ENCODE measurements around the gene ELOVL2.

ELOVL2 gene

DNA sequence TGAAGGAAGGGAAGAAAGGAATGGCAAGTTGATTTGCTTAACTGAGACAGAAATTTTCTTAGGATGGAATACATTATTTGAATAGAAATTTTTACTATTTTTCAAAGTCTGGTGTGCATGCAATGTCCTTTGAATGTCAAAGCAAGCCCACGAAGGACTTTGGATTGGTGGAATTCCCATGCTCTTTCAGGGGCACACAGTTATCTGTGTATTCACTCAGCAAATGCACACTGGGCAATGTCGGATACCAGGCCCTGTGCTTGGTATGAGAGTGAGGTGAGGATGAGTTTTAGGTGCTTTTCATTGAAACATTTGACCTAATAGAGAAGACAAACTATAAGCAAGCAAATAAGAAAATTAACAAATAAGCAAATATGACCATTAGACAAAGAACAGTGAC is 83.9 kb downstream of the ELOVL2 start:
- H3K36me3 ChIP-seq (ENCODE audit: low read depth) = no peaks in the 10 kb centered on the region; the same call in 1 of the 2 replicates
- no peak for ATAC-seq (ENCODE audit: low read depth)
- TF ChIP-seq, protein P1, sequence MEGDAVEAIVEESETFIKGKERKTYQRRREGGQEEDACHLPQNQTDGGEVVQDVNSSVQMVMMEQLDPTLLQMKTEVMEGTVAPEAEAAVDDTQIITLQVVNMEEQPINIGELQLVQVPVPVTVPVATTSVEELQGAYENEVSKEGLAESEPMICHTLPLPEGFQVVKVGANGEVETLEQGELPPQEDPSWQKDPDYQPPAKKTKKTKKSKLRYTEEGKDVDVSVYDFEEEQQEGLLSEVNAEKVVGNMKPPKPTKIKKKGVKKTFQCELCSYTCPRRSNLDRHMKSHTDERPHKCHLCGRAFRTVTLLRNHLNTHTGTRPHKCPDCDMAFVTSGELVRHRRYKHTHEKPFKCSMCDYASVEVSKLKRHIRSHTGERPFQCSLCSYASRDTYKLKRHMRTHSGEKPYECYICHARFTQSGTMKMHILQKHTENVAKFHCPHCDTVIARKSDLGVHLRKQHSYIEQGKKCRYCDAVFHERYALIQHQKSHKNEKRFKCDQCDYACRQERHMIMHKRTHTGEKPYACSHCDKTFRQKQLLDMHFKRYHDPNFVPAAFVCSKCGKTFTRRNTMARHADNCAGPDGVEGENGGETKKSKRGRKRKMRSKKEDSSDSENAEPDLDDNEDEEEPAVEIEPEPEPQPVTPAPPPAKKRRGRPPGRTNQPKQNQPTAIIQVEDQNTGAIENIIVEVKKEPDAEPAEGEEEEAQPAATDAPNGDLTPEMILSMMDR (IDR thresholded peaks at IDR 0.05; ENCODE audit: poor library complexity, severe bottlenecking) = no peak
- no peak for DNase-seq (ENCODE audit: low spot score)
- no peaks in the 10 kb centered on the region for H3K27me3 ChIP-seq (ENCODE audit: insufficient read depth, poor library complexity, severe bottlenecking)
- H3K4me3 ChIP-seq (ENCODE audit: severe bottlenecking) = no peak overlapping the region
- no peak overlapping the region for H3K27ac ChIP-seq (ENCODE audit: poor library complexity, severe bottlenecking)
- H3K9me3 ChIP-seq (ENCODE audit: severe bottlenecking) = no peaks in the 10 kb centered on the region
- no peaks in the 10 kb centered on the region for H3K4me1 ChIP-seq (ENCODE audit: insufficient read depth, poor library complexity, severe bottlenecking)

DNA sequence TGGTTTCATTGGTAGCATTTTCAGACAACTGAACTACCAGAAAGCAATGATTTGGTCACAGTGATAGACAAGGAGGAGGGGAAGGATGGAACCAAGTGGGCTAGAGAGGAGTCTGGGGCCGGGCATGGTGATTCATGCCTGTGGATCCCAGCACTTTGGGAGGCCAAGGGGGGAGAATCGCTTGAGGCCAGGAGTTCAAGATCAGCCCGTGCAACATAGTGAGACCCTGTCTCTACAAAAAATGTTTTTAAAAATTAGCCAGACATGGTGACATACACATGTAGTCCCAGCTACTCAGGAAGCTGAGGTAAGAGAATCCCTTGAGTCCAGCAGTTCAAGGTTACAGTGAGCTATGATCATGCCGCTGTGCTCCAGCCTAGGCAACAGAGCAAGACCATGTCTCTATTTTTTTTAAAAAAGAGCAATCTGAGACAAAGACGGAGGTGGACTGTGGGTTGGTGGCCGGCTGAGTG is 86.7 kb downstream of the ELOVL2 start:
- DNase-seq (ENCODE audit: low spot score) (no peak), ATAC-seq (ENCODE audit: low read depth) (no peak)
- Histone ChIP-seq H3K9me3 (ENCODE audit: severe bottlenecking) (no peaks in the 10 kb centered on the region), H3K36me3 (ENCODE audit: low read depth) (no peaks in the 10 kb centered on the region; the same call in 1 of the 2 replicates), H3K4me3 (ENCODE audit: severe bottlenecking) (no peak overlapping the region), H3K27me3 (ENCODE audit: insufficient read depth, poor library complexity, severe bottlenecking) (no peaks in the 10 kb centered on the region), H3K4me1 (ENCODE audit: insufficient read depth, poor library complexity, severe bottlenecking) (no peaks in the 10 kb centered on the region), H3K27ac (ENCODE audit: poor library complexity, severe bottlenecking) (no peak overlapping the region)
- TF ChIP-seq, protein P1 (IDR thresholded peaks at IDR 0.05; ENCODE audit: poor library complexity, severe bottlenecking) = no peak

DNA sequence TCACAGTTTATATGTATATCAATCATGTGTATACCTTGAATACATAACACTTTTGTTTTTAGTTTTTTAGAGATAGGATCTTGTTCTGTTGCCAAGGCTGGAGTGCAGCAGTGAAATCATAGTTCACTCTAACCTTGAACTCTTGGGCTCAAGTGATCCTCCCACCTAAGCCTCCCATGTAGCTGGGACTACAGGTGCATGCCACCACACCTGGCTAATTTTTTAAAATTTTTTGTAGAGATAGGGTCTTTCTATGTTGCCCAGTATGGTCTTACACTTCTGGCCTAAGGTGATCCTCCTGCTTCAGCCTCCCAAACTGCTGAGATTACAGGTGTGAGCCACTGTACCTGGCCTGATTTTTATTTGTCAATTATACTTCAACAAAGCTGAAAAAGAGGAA is 87.3 kb downstream of the ELOVL2 start:
- Histone ChIP-seq H3K9me3 (ENCODE audit: severe bottlenecking) (no peaks in the 10 kb centered on the region), H3K4me1 (ENCODE audit: insufficient read depth, poor library complexity, severe bottlenecking) (no peaks in the 10 kb centered on the region), H3K36me3 (ENCODE audit: low read depth) (no peaks in the 10 kb centered on the region), H3K27me3 (ENCODE audit: insufficient read depth, poor library complexity, severe bottlenecking) (no peaks in the 10 kb centered on the region), H3K27ac (ENCODE audit: poor library complexity, severe bottlenecking) (no peak overlapping the region), H3K4me3 (ENCODE audit: severe bottlenecking) (no peak overlapping the region)
- TF ChIP-seq, protein P1 (IDR thresholded peaks at IDR 0.05; ENCODE audit: poor library complexity, severe bottlenecking) = no peak
- no peak for ATAC-seq (ENCODE audit: low read depth)
- DNase-seq (ENCODE audit: low spot score) = no peak

DNA sequence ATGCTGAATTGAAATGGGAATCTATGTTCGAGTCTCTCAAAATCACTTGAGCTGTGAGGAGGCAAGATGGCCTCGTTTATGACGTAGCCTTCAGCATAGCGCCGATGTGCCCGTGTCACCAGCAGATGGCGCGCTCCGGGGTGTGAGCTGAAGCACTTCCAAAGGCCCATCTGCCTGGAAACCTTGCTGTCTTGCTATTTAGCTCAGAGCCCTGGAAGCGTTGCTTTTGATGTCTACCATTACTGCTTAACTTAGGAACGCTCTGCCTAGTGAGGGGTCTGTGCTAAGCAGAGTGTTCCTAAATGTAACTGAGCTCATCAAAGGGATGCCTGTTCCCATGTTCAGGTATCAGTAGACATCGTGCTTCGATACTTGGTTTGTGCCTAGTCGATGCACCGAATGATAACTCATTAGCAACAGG is 89.5 kb downstream of the ELOVL2 start:
- H3K4me3 ChIP-seq (ENCODE audit: severe bottlenecking) = no peak overlapping the region
- H3K27ac ChIP-seq (ENCODE audit: poor library complexity, severe bottlenecking) = no peak overlapping the region
- ATAC-seq (ENCODE audit: low read depth) (peak; percentile 76), DNase-seq (ENCODE audit: low spot score) (peak; percentile 67)
- no peaks in the 10 kb centered on the region for H3K27me3 ChIP-seq (ENCODE audit: insufficient read depth, poor library complexity, severe bottlenecking)
- TF ChIP-seq, protein P1 (IDR thresholded peaks at IDR 0.05; ENCODE audit: poor library complexity, severe bottlenecking) = peak; percentile 86
- no peaks in the 10 kb centered on the region for H3K9me3 ChIP-seq (ENCODE audit: severe bottlenecking)
- H3K4me1 ChIP-seq (ENCODE audit: insufficient read depth, poor library complexity, severe bottlenecking) = no peaks in the 10 kb centered on the region
- H3K36me3 ChIP-seq (ENCODE audit: low read depth) = no peaks in the 10 kb centered on the region

DNA sequence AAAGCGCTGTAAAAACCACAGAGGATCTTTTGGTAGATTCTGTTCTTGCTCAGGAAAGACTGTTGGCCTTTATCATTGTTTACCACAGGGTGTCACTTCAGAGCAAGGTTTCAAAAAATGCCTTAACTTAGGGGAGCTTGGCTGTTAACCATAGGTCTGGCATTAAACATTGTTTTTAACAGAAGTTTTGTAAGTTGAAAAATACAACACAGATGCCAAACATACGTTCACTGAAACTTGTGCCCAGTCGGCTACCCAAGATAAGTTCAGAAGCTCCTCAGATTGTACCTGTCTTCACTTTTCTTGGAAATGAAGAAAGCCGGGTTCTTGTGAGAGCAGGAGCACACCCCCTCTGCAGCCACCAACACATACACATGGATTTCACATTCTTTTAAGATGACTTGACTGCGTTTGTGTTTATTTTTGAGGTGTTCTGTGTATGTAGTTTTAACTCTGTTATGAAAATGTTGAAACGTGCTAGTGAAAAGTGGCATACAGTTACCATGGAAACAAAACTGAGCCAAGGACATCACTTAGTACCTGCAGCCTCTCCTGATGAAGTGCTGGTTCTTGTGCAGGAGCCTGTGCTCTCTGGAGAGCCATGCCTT is 92.3 kb downstream of the ELOVL2 start:
- no peaks in the 10 kb centered on the region for H3K36me3 ChIP-seq (ENCODE audit: low read depth)
- no peak overlapping the region for H3K4me3 ChIP-seq (ENCODE audit: severe bottlenecking)
- peaks cover 2% of the 10 kb centered on the region for H3K27me3 ChIP-seq (ENCODE audit: insufficient read depth, poor library complexity, severe bottlenecking)
- DNase-seq (ENCODE audit: low spot score) (no peak), ATAC-seq (ENCODE audit: low read depth) (peak; percentile 76)
- no peak overlapping the region for H3K27ac ChIP-seq (ENCODE audit: poor library complexity, severe bottlenecking)
- no peaks in the 10 kb centered on the region for H3K4me1 ChIP-seq (ENCODE audit: insufficient read depth, poor library complexity, severe bottlenecking)
- H3K9me3 ChIP-seq (ENCODE audit: severe bottlenecking) = no peaks in the 10 kb centered on the region
- TF ChIP-seq, protein P1 (IDR thresholded peaks at IDR 0.05; ENCODE audit: poor library complexity, severe bottlenecking) = peak; percentile 76
